IMR-90 (cell line): Measurements from ENCODE around the gene CLRN3.

Source experiments
- BHLHE40 ChIP-seq: fragments of 150-350 bp; IDR thresholded peaks from 2 replicates; pipeline ENCODE4 v1.6.1; 2016; ENCODE audit warnings: mild to moderate bottlenecking, low read depth, low read length
- CEBPB ChIP-seq: IDR thresholded peaks from 2 replicates; pipeline ENCODE4 v1.6.1; 2012; ENCODE audit warnings: low read depth, low read length, improper control_type of control experiment
- CHD1 ChIP-seq: IDR thresholded peaks from 2 replicates; pipeline ENCODE4 v1.6.1; 2012; ENCODE audit warnings: low read depth, low read length, improper control_type of control experiment
- CTCF ChIP-seq: conservative IDR thresholded peaks from 2 replicates; pipeline ENCODE4 v1.5.1; 2012; ENCODE audit warnings: mild to moderate bottlenecking, low read depth, low read length, improper control_type of control experiment
- ELK1 ChIP-seq: fragments of 150-350 bp; IDR thresholded peaks from 2 replicates; pipeline ENCODE4 v1.6.1; 2016; ENCODE audit warnings: low read depth, mild to moderate bottlenecking, low read length, moderate library complexity, borderline replicate concordance
- MAZ ChIP-seq: IDR thresholded peaks from 2 replicates; pipeline ENCODE4 v1.6.1; 2012; ENCODE audit warnings: low read depth, mild to moderate bottlenecking, low read length, improper control_type of control experiment, moderate library complexity, borderline replicate concordance
- MXI1 ChIP-seq: IDR thresholded peaks from 2 replicates; pipeline ENCODE4 v1.6.1; 2012; ENCODE audit warnings: low read depth, mild to moderate bottlenecking, low read length, moderate library complexity, borderline replicate concordance
- POLR2A ChIP-seq: IDR thresholded peaks from 2 replicates; pipeline ENCODE4 v1.6.1; 2012; ENCODE audit warnings: mild to moderate bottlenecking, low read depth, low read length
- RAD21 ChIP-seq: IDR thresholded peaks from 2 replicates; pipeline ENCODE4 v1.6.1; 2012; ENCODE audit warnings: low read length, improper control_type of control experiment
- RCOR1 ChIP-seq: IDR thresholded peaks from 2 replicates; pipeline ENCODE4 v1.6.1; 2012; ENCODE audit warnings: mild to moderate bottlenecking, low read length, improper control_type of control experiment; ENCODE audit not compliant: insufficient replicate concordance
- USF2 ChIP-seq: fragments of 150-350 bp; IDR thresholded peaks from 2 replicates; pipeline ENCODE4 v1.6.1; 2017; ENCODE audit warnings: mild to moderate bottlenecking, antibody characterized with exemption, low read length, low read depth

GRCh38 chr10:127932521-127933270, 40.0 kb upstream of the CLRN3 start:
- no peak for TF ChIP-seq POLR2A
- no peak for TF ChIP-seq CEBPB
- no peak for TF ChIP-seq CTCF
- TF ChIP-seq CHD1, result no peak
- no peak for TF ChIP-seq USF2
- no peak for TF ChIP-seq RCOR1
- no peak for TF ChIP-seq ELK1
- no peak for TF ChIP-seq MAZ
- TF ChIP-seq RAD21, result no peak
- no peak for TF ChIP-seq MXI1
- no peak for TF ChIP-seq BHLHE40
